ENCODE measurements around the gene PABPN1. TPM values are rescaled to one million over a fixed set of nuclear protein-coding genes. Genes with fewer than 3 reads are reported as not detected.

PABPN1 gene
- total and polyA plus RNA-seq, 2 of the 13 experiments (the other 11 are each of a cell fraction or from before 2014, with no cell fraction given) = 233 to 524 TPM

GRCh38 chr14:23326491-23327332 is 5.5 kb downstream of the PABPN1 start (continued):
- TF ChIP-seq MAX (IDR thresholded peaks at IDR 0.05) (no peak), DMTF1 (CRISPR knock-in tag; IDR thresholded peaks at IDR 0.05) (no peak), ZNF510 (CRISPR knock-in tag; IDR thresholded peaks at IDR 0.05; ENCODE audit: low read depth) (no peak), ZNF282 (IDR thresholded peaks at IDR 0.05; ENCODE audit: partially characterized antibody) (no peak), ZNF264 (CRISPR knock-in tag; IDR thresholded peaks at IDR 0.05) (no peak), AHDC1 (CRISPR knock-in tag; IDR thresholded peaks at IDR 0.05; ENCODE audit: borderline replicate concordance) (no peak), THRA (CRISPR knock-in tag; IDR thresholded peaks at IDR 0.05; ENCODE audit: borderline replicate concordance) (no peak), MLXIP (CRISPR knock-in tag; IDR thresholded peaks at IDR 0.05; ENCODE audit: borderline replicate concordance) (no peak), ZNF530 (CRISPR knock-in tag; IDR thresholded peaks at IDR 0.05; ENCODE audit: low read depth) (no peak), ZNF10 (CRISPR knock-in tag; IDR thresholded peaks at IDR 0.05; ENCODE audit: borderline replicate concordance, low read depth) (no peak), PCBP1 (IDR thresholded peaks at IDR 0.05; ENCODE audit: borderline replicate concordance, low read depth, low read length) (no peak), ZNF784 (CRISPR knock-in tag; IDR thresholded peaks at IDR 0.05; ENCODE audit: borderline replicate concordance) (no peak), SP4 (CRISPR knock-in tag; IDR thresholded peaks at IDR 0.05) (no peak; the same call in 1 of the 2 replicates), KLF11 (CRISPR knock-in tag; IDR thresholded peaks at IDR 0.05) (no peak)
